Liver (tissue), 9 donors: ENCODE results near the gene USP25. TPM values are rescaled to one million over a fixed set of nuclear protein-coding genes. Genes with fewer than 3 reads are reported as not detected.

Experiments
- DNase-seq: peaks from one replicate; pipeline ENCODE4 v3.0.0-alpha.2; 2017; ENCODE audit warnings: low spot score
- H3K27ac ChIP-seq, 2 donors: one replicate each; pipeline ENCODE4 v1.7.0; 2013; ENCODE audit warnings: inconsistent platforms in 2 of 2, low read length in 2 of 2, control low read depth in 1 of 2, low read depth in 1 of 2, mild to moderate bottlenecking in 1 of 2
- H3K27me3 ChIP-seq, 4 donors: one replicate each; pipeline versions ENCODE4 v1.6.1 to v1.7.0; 2013; ENCODE audit warnings: low read length in 3 of 4, inconsistent platforms in 1 of 4, mild to moderate bottlenecking in 1 of 4, moderate library complexity in 1 of 4; ENCODE audit not compliant: control insufficient read depth in 4 of 4, insufficient read depth in 4 of 4
- H3K36me3 ChIP-seq, 4 donors: one replicate each; pipeline versions ENCODE4 v1.6.1 to v1.7.0; 2013; ENCODE audit warnings: low read length in 3 of 4, mild to moderate bottlenecking in 3 of 4, low read depth in 1 of 4, moderate library complexity in 1 of 4; ENCODE audit not compliant: control insufficient read depth in 4 of 4, insufficient read depth in 3 of 4
- H3K4me1 ChIP-seq, 4 donors: one replicate each; pipeline versions ENCODE4 v1.6.1 to v1.7.0; 2013; ENCODE audit warnings: low read length in 3 of 4, mild to moderate bottlenecking in 3 of 4, moderate library complexity in 1 of 4; ENCODE audit not compliant: control insufficient read depth in 4 of 4, insufficient read depth in 4 of 4
- H3K4me3 ChIP-seq, 3 donors: one replicate each; pipeline versions ENCODE4 v1.6.1 to v1.7.0; 2013; ENCODE audit warnings: low read length in 3 of 3, control low read depth in 1 of 3, low read depth in 1 of 3, mild to moderate bottlenecking in 1 of 3
- H3K9ac ChIP-seq, 2 donors: one replicate each; pipeline ENCODE4 v1.7.0; 2013; ENCODE audit warnings: low read length in 2 of 2, mild to moderate bottlenecking in 2 of 2, moderate library complexity in 2 of 2, control low read depth in 1 of 2, low read depth in 1 of 2
- H3K9me3 ChIP-seq, 4 donors: one replicate each; pipeline versions ENCODE4 v1.6.1 to v1.7.0; 2013; ENCODE audit warnings: low read length in 3 of 4; ENCODE audit not compliant: control insufficient read depth in 4 of 4
- EGR1 ChIP-seq, 2 donors: IDR thresholded peaks; 2 replicates each; pipeline ENCODE4 v1.6.1; 2016 to 2018; ENCODE audit warnings: antibody characterized with exemption in 2 of 2, low read depth in 2 of 2
- FOXA1 ChIP-seq: IDR thresholded peaks from 2 replicates; pipeline ENCODE4 v1.6.1; 2016; ENCODE audit warnings: antibody characterized with exemption
- FOXA2 ChIP-seq: IDR thresholded peaks from 2 replicates; pipeline ENCODE4 v1.6.1; 2016; ENCODE audit warnings: antibody characterized with exemption
- GABPA ChIP-seq, 2 donors: IDR thresholded peaks in 1 of 2; conservative IDR thresholded peaks in 1 of 2; 2 replicates each; pipeline ENCODE4 v1.6.1; 2016; ENCODE audit warnings: antibody characterized with exemption in 2 of 2, mild to moderate bottlenecking in 1 of 2, moderate library complexity in 1 of 2
- HNF4A ChIP-seq, 2 donors: conservative IDR thresholded peaks; 2 replicates each; pipeline ENCODE4 v1.6.1; 2016; ENCODE audit warnings: antibody characterized with exemption in 2 of 2, mild to moderate bottlenecking in 2 of 2
- HNF4G ChIP-seq: IDR thresholded peaks from 2 replicates; pipeline ENCODE4 v1.6.1; 2016; ENCODE audit warnings: antibody characterized with exemption
- JUND ChIP-seq, 2 donors: IDR thresholded peaks; 2 replicates each; pipeline ENCODE4 v1.6.1; 2016; ENCODE audit warnings: antibody characterized with exemption in 2 of 2
- NR2F2 ChIP-seq: IDR thresholded peaks from 2 replicates; pipeline ENCODE4 v1.6.1; 2016; ENCODE audit warnings: antibody characterized with exemption
- RAD21 ChIP-seq, 2 donors: IDR thresholded peaks; 2 replicates each; pipeline ENCODE4 v1.6.1; 2016; ENCODE audit warnings: antibody characterized with exemption in 2 of 2, mild to moderate bottlenecking in 2 of 2
- RXRA ChIP-seq, 2 donors: IDR thresholded peaks; 2 replicates each; pipeline ENCODE4 v1.6.1; 2017 to 2018; ENCODE audit warnings: antibody characterized with exemption in 2 of 2, mild to moderate bottlenecking in 1 of 2
- SP1 ChIP-seq: IDR thresholded peaks from 2 replicates; pipeline ENCODE4 v1.6.1; 2018; ENCODE audit warnings: antibody characterized with exemption, mild to moderate bottlenecking
- TAF1 ChIP-seq: conservative IDR thresholded peaks from 2 replicates; pipeline ENCODE4 v1.6.1; 2016; ENCODE audit warnings: antibody characterized with exemption, mild to moderate bottlenecking
- YY1 ChIP-seq: IDR thresholded peaks from 2 replicates; pipeline ENCODE4 v1.6.1; 2016; ENCODE audit warnings: antibody characterized with exemption, mild to moderate bottlenecking
- WGBS: extraction: QIAGEN DNeasy Blood & Tissue Kit; methylation state at CpG from one replicate; pipeline ENCODE4 v1.1.7; 2013; 5-methylcytosine and 5-hydroxymethylcytosine counted together
- polyA plus RNA-seq, 2 donors: library from polyadenylated mRNA; stranded (reverse) in 1 of 2; unstranded in 1 of 2; fragments of 200-250 nt in 1 of 2; fragments of >200 nt in 1 of 2; fragmentation: Nextera tagmentation in 1 of 2; extraction: Ambion mirVana in 1 of 2; gene quantifications; one replicate each; pipeline versions ENCODE4 v1.2.1 to v1.2.3, GENCODE V29; 2013 to 2015
- total RNA-seq, 2 donors: library from RNA; depleted of rRNA; stranded (reverse); fragments of >200 nt; gene quantifications; one replicate each; pipeline ENCODE4 v1.2.3, GENCODE V29; 2014
- TF ChIP-seq, protein P1 (sequence below): IDR thresholded peaks from 2 replicates; pipeline ENCODE4 v1.6.1; 2016; ENCODE audit warnings: antibody characterized with exemption
- TF ChIP-seq, protein P2 (sequence below): IDR thresholded peaks from 2 replicates; pipeline ENCODE4 v1.6.1; 2016; ENCODE audit warnings: antibody characterized with exemption
- TF ChIP-seq, protein P3 (sequence below): IDR thresholded peaks from 2 replicates; pipeline ENCODE4 v1.6.1; 2016; ENCODE audit warnings: antibody characterized with exemption, mild to moderate bottlenecking
- TF ChIP-seq, protein P4 (sequence below): IDR thresholded peaks from 2 replicates; pipeline ENCODE4 v1.6.1; 2016; ENCODE audit warnings: antibody characterized with exemption
- TF ChIP-seq, protein P5 (sequence below): fragments of 150-350 bp; IDR thresholded peaks from 2 replicates; pipeline ENCODE4 v1.5.1; 2017; ENCODE audit warnings: improper control_type of control experiment, low read depth, low read length; ENCODE audit not compliant: missing input control
- donor health status: healthy.
- donor health status: healthy.
- donor health status: healthy.
- donor health status: healthy.
- donor health status: healthy.

The USP25 gene
- total and polyA plus RNA-seq, 4 donors, result 6.0 to 26.7 (median 15.3) TPM

DNA sequence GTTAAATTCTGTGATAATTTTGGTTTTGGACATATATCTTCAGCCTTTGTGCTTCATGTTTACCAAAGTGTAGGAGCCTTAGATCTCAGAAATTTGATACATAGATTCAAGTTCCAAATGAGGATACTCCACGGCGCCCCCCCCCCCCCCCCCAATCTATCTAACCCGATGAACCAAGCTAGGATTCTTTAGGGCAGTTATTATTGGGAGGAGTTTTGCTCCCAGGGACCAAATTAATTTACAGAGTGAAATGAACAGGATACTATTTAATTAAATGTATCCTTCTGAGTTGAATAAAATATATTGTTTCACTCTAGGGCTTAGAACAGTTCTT, 3.2 kb downstream of the USP25 start:
- WGBS, result 42% methylated on average over 3 of the region's 3 CpGs
- no peak for DNase-seq
- Histone ChIP-seq H3K4me3 (peak overlapping the region in 1 of 3 donors; percentile 14), H3K27me3 (no peaks in the 10 kb centered on the region), H3K4me1 (peaks cover 2 to 32% (median 14%) of the 10 kb centered on the region in 4 donors), H3K9me3 (no peaks in the 10 kb centered on the region), H3K36me3 (no peaks in the 10 kb centered on the region), H3K9ac (peak overlapping the region in 1 of 2 donors; percentile 21), H3K27ac (no peak overlapping the region)
- TF ChIP-seq, protein P1, sequence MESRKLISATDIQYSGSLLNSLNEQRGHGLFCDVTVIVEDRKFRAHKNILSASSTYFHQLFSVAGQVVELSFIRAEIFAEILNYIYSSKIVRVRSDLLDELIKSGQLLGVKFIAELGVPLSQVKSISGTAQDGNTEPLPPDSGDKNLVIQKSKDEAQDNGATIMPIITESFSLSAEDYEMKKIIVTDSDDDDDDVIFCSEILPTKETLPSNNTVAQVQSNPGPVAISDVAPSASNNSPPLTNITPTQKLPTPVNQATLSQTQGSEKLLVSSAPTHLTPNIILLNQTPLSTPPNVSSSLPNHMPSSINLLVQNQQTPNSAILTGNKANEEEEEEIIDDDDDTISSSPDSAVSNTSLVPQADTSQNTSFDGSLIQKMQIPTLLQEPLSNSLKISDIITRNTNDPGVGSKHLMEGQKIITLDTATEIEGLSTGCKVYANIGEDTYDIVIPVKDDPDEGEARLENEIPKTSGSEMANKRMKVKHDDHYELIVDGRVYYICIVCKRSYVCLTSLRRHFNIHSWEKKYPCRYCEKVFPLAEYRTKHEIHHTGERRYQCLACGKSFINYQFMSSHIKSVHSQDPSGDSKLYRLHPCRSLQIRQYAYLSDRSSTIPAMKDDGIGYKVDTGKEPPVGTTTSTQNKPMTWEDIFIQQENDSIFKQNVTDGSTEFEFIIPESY, result no peak
- TF ChIP-seq, protein P2, sequence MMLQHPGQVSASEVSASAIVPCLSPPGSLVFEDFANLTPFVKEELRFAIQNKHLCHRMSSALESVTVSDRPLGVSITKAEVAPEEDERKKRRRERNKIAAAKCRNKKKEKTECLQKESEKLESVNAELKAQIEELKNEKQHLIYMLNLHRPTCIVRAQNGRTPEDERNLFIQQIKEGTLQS, result no peak
- TF ChIP-seq RAD21 (IDR thresholded peaks at IDR 0.05), result no peak
- TF ChIP-seq HNF4G, result no peak
- no peak for TF ChIP-seq FOXA2
- TF ChIP-seq FOXA1, result no peak
- TF ChIP-seq, protein P3, sequence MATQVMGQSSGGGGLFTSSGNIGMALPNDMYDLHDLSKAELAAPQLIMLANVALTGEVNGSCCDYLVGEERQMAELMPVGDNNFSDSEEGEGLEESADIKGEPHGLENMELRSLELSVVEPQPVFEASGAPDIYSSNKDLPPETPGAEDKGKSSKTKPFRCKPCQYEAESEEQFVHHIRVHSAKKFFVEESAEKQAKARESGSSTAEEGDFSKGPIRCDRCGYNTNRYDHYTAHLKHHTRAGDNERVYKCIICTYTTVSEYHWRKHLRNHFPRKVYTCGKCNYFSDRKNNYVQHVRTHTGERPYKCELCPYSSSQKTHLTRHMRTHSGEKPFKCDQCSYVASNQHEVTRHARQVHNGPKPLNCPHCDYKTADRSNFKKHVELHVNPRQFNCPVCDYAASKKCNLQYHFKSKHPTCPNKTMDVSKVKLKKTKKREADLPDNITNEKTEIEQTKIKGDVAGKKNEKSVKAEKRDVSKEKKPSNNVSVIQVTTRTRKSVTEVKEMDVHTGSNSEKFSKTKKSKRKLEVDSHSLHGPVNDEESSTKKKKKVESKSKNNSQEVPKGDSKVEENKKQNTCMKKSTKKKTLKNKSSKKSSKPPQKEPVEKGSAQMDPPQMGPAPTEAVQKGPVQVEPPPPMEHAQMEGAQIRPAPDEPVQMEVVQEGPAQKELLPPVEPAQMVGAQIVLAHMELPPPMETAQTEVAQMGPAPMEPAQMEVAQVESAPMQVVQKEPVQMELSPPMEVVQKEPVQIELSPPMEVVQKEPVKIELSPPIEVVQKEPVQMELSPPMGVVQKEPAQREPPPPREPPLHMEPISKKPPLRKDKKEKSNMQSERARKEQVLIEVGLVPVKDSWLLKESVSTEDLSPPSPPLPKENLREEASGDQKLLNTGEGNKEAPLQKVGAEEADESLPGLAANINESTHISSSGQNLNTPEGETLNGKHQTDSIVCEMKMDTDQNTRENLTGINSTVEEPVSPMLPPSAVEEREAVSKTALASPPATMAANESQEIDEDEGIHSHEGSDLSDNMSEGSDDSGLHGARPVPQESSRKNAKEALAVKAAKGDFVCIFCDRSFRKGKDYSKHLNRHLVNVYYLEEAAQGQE, result no peak
- TF ChIP-seq, protein P4, sequence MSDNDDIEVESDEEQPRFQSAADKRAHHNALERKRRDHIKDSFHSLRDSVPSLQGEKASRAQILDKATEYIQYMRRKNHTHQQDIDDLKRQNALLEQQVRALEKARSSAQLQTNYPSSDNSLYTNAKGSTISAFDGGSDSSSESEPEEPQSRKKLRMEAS, result no peak
- no peak for TF ChIP-seq RXRA (IDR thresholded peaks at IDR 0.05)
- TF ChIP-seq JUND (IDR thresholded peaks at IDR 0.05), result no peak
- no peak for TF ChIP-seq SP1
- TF ChIP-seq GABPA (IDR thresholded peaks at IDR 0.05 in 1 of 2, conservative IDR thresholded peaks at IDR 0.05 in 1 of 2), result no peak
- no peak for TF ChIP-seq HNF4A (conservative IDR thresholded peaks at IDR 0.05)
- TF ChIP-seq YY1, result no peak
- TF ChIP-seq EGR1 (IDR thresholded peaks at IDR 0.05; ENCODE audit: low read depth in 2 of 2), result no peak
- TF ChIP-seq NR2F2, result no peak
- TF ChIP-seq, protein P5, sequence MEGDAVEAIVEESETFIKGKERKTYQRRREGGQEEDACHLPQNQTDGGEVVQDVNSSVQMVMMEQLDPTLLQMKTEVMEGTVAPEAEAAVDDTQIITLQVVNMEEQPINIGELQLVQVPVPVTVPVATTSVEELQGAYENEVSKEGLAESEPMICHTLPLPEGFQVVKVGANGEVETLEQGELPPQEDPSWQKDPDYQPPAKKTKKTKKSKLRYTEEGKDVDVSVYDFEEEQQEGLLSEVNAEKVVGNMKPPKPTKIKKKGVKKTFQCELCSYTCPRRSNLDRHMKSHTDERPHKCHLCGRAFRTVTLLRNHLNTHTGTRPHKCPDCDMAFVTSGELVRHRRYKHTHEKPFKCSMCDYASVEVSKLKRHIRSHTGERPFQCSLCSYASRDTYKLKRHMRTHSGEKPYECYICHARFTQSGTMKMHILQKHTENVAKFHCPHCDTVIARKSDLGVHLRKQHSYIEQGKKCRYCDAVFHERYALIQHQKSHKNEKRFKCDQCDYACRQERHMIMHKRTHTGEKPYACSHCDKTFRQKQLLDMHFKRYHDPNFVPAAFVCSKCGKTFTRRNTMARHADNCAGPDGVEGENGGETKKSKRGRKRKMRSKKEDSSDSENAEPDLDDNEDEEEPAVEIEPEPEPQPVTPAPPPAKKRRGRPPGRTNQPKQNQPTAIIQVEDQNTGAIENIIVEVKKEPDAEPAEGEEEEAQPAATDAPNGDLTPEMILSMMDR, result no peak
- TF ChIP-seq TAF1, result no peak
